Measurements from ENCODE around the gene INSR. TPM values are rescaled to one million over a fixed set of nuclear protein-coding genes. Genes with fewer than 3 reads are reported as not detected.

Gene INSR
- total RNA-seq, 4 donors from 2014 or later, result 38.9 to 101 (median 67.7) TPM

DNA sequence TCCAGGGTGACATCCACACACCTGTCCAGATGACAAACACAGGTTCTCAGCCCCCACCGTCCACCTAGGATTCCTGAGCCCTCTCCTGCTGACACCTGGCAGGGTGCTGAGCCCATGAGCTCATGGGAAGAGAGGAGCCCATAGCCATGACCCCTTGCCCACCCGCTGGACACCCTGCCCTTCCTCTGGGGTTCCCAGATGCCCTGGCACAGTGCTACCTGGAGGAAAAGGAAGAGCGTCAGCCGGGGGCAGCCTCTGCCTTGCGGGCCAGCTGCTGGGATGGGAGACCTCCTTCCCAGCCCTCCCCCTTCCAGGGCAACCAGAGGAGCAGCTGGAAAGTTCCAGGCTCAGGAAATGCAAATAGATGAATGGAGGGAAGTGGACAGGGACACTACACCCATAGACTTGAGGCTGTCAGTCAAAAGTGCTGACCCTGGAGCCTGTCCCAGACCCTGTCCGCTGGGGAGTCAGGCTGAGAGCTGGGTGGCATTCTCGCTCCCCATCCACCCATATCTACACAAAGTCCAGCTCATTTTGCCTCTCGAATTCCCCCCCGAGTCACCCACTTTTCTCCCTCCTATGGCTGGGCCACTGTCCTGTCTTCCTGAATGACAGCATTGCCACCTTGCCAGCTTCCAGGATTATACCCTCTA, 42.2 kb upstream of the INSR start:
- H3K4me3 ChIP-seq (replicated peaks in 1 of 3), result no peak overlapping the region
- no peaks in the 10 kb centered on the region for H3K9me3 ChIP-seq
- H3K27ac ChIP-seq, result no peak overlapping the region
- 84 to 86% methylated on average over 8 to 9 of the region's 9 CpGs for WGBS, 2 donors
- intact Hi-C loops (cut with DNase I), result no loop called here
- H3K36me3 ChIP-seq, result no peaks in the 10 kb centered on the region
- DNase-seq, result no peak
- peaks cover 0 to 8% of the 10 kb centered on the region in 2 donors for H3K4me1 ChIP-seq
- H3K27me3 ChIP-seq, result no peaks in the 10 kb centered on the region
- no peak for TF ChIP-seq POLR2A (IDR thresholded peaks at IDR 0.05)
- TF ChIP-seq, protein P1, sequence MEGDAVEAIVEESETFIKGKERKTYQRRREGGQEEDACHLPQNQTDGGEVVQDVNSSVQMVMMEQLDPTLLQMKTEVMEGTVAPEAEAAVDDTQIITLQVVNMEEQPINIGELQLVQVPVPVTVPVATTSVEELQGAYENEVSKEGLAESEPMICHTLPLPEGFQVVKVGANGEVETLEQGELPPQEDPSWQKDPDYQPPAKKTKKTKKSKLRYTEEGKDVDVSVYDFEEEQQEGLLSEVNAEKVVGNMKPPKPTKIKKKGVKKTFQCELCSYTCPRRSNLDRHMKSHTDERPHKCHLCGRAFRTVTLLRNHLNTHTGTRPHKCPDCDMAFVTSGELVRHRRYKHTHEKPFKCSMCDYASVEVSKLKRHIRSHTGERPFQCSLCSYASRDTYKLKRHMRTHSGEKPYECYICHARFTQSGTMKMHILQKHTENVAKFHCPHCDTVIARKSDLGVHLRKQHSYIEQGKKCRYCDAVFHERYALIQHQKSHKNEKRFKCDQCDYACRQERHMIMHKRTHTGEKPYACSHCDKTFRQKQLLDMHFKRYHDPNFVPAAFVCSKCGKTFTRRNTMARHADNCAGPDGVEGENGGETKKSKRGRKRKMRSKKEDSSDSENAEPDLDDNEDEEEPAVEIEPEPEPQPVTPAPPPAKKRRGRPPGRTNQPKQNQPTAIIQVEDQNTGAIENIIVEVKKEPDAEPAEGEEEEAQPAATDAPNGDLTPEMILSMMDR (IDR thresholded peaks at IDR 0.05), result no peak

DNA sequence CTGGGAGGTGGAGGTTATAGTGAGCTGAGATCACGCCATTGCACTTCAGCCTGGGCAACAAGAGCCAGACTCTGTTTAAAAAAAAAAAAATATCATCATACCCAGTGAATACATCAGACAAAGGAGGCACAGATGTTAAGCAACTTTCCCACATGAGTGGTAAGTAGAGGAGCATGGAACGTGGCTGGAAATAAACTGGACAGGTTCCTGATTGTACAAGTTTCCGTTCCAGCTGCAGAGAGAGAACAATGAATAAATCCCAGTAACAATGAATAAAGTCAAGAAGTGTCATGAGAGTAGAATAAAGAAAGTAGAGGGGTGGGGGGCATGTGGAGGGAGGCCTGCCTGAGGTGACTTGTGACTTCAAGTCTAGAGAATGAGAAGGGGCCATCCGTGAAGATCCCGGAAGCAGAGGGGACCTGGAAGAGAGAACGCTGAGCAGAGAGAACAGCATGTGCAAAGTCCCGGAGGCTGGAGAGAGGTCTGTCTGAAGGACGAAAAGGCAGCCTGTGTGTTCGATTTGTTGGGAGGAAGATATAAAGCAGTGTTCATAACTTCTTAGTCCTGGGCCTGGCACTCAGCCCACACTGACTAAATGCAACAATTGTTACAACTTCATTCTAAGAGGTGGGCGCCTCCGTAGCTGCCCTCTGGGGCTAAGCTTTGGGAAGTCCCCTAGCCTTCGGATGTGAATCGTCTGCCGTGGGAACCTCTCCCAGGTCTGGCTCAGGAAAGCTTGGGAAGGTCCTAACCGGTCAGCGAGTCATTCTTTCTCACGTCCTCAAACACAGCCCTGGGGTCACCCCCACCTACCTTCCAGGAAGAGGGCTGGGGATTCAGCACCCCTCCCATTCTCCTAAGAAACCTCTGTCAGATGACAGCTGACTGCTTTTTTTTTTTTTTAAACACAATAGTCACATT, 39.2 kb upstream of the INSR start:
- no peak overlapping the region for H3K27ac ChIP-seq
- no peaks in the 10 kb centered on the region for H3K27me3 ChIP-seq
- H3K9me3 ChIP-seq, result no peaks in the 10 kb centered on the region
- H3K36me3 ChIP-seq, result no peaks in the 10 kb centered on the region
- intact Hi-C loops (cut with DNase I), result no loop called here
- no peak for TF ChIP-seq POLR2A (IDR thresholded peaks at IDR 0.05)
- TF ChIP-seq, protein P1 (IDR thresholded peaks at IDR 0.05), result no peak
- peaks cover 0 to 8% of the 10 kb centered on the region in 2 donors for H3K4me1 ChIP-seq
- no peak for DNase-seq
- H3K4me3 ChIP-seq (replicated peaks in 1 of 3), result no peak overlapping the region
- WGBS, 2 donors, result 65 to 74% methylated on average over 14 to 17 of the region's 17 CpGs

DNA sequence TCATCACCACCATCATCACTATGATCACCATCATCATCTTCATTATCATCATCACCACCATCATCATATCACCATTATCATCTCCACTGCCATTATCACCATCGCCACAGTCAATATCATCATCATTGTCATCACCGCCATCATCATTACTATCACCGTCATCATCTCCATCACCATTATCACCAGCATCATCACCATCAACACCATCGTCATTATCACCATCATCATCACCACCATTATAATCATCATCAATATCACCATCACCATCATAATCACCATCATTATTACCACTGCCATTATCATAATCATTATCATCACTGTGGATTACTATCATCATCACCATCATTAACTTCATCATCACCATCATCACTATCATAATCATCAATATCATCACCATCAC, 37.2 kb upstream of the INSR start:
- Histone ChIP-seq H3K36me3 (no peaks in the 10 kb centered on the region), H3K4me3 (replicated peaks in 1 of 3) (no peak overlapping the region), H3K27me3 (no peaks in the 10 kb centered on the region), H3K9me3 (no peaks in the 10 kb centered on the region), H3K4me1 (peaks cover 0 to under 1% of the 10 kb centered on the region in 2 donors), H3K27ac (no peak overlapping the region)
- DNase-seq, result no peak
- TF ChIP-seq, protein P1 (IDR thresholded peaks at IDR 0.05), result no peak
- no peak for TF ChIP-seq POLR2A (IDR thresholded peaks at IDR 0.05)
- intact Hi-C loops (cut with DNase I), result no loop called here
- WGBS, 2 donors, result 90 to 91% methylated on average over 4 of the region's 4 CpGs

DNA sequence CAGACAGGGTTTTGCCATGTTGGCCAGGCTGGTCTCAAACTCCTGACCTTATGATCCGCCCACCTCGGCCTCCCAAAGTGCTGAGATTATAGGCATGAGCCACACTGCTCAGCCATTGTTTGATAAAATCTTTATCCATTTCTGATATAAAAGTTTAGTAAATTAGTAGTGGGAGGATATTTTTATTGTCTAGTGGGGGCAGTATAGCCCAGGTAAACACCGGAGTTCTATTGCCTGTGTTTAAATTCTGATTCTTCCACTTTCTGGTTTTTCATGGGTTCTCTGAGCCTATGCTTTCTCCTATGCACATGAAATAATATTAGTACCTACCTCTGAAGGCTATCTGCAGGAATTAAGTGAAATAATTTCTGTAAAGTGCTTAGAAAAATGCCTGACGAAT, 34.4 kb upstream of the INSR start:
- Histone ChIP-seq H3K9me3 (no peaks in the 10 kb centered on the region), H3K27me3 (no peaks in the 10 kb centered on the region), H3K36me3 (no peaks in the 10 kb centered on the region), H3K4me1 (no peaks in the 10 kb centered on the region), H3K27ac (no peak overlapping the region), H3K4me3 (replicated peaks in 1 of 3) (no peak overlapping the region)
- intact Hi-C loops (cut with DNase I), result no loop called here
- 92 to 93% methylated on average over 4 of the region's 4 CpGs for WGBS, 2 donors
- no peak for DNase-seq
- TF ChIP-seq POLR2A (IDR thresholded peaks at IDR 0.05), result no peak

DNA sequence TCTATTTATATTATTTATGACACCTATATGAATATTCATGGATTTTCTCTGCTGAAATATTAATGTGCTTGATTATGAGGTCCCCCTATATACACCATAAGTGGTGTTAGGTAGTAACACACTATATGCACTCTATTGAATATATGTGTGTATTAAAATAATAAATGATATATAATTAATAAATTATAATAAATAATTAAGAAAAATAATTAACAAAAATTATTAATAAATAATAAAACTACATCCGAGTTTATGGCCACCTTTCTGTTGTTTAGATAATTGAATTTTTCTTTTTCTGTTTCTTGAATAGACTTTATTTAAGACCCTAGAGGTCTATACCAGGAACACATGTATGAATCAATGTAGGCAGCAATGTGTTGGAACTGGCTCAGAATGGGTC, 33.6 kb upstream of the INSR start:
- no peak for DNase-seq
- H3K27ac ChIP-seq, result no peak overlapping the region
- no peak overlapping the region for H3K4me3 ChIP-seq (replicated peaks in 1 of 3)
- TF ChIP-seq, protein P1 (IDR thresholded peaks at IDR 0.05), result no peak
- no peak for TF ChIP-seq POLR2A (IDR thresholded peaks at IDR 0.05)
- H3K36me3 ChIP-seq, result no peaks in the 10 kb centered on the region
- H3K27me3 ChIP-seq, result no peaks in the 10 kb centered on the region
- H3K9me3 ChIP-seq, result no peaks in the 10 kb centered on the region
- H3K4me1 ChIP-seq, result no peaks in the 10 kb centered on the region
- intact Hi-C loops (cut with DNase I), result no loop called here
- WGBS, 2 donors, result 67 to 69% methylated on average over 1 of the region's 1 CpG

Data from thyroid gland (tissue), 4 donors.